NCI-H2029 (cell line): ENCODE measurements around the gene LRMDA.

Source experiments
- DNase-seq: peaks from one replicate; lab custom pipeline; 2025; lab: John Stamatoyannopoulos, UW

LRMDA gene

GRCh38 chr10:75836064-75836463, 404.6 kb downstream of the LRMDA start:
- no peak for DNase-seq

GRCh38 chr10:75838486-75838885, 407.1 kb downstream of the LRMDA start:
- no peak for DNase-seq

GRCh38 chr10:75839020-75839419, 407.6 kb downstream of the LRMDA start:
- DNase-seq = no peak

- peak; percentile 44 for DNase-seq
Measured at GRCh38 chr10:75841266-75841665, 409.8 kb downstream of the LRMDA start.

- DNase-seq = peak; percentile 12
Measured at GRCh38 chr10:75845176-75845947, 413.9 kb downstream of the LRMDA start.

GRCh38 chr10:75847477-75847876, 416.1 kb downstream of the LRMDA start:
- no peak for DNase-seq

GRCh38 chr10:75851580-75852345, 420.3 kb downstream of the LRMDA start:
- no peak for DNase-seq

GRCh38 chr10:75852851-75853484, 421.5 kb downstream of the LRMDA start:
- no peak for DNase-seq

- DNase-seq = no peak
Measured at GRCh38 chr10:75857269-75857846, 425.9 kb downstream of the LRMDA start.

GRCh38 chr10:75857896-75858295, 426.5 kb downstream of the LRMDA start:
- no peak for DNase-seq

- no peak for DNase-seq
Measured at GRCh38 chr10:75858339-75858738, 426.9 kb downstream of the LRMDA start.

- DNase-seq = no peak
Measured at GRCh38 chr10:75859141-75859540, 427.7 kb downstream of the LRMDA start.

- no peak for DNase-seq
Measured at GRCh38 chr10:75860009-75860408, 428.6 kb downstream of the LRMDA start.

GRCh38 chr10:75861582-75861981, 430.2 kb downstream of the LRMDA start:
- no peak for DNase-seq

GRCh38 chr10:75862935-75863334, 431.5 kb downstream of the LRMDA start:
- no peak for DNase-seq

GRCh38 chr10:75864717-75865116, 433.3 kb downstream of the LRMDA start:
- DNase-seq = no peak

- no peak for DNase-seq
Measured at GRCh38 chr10:75865413-75866299, 434.2 kb downstream of the LRMDA start.

GRCh38 chr10:75866300-75866625, 434.8 kb downstream of the LRMDA start:
- DNase-seq = no peak

- DNase-seq = no peak
Measured at GRCh38 chr10:75866731-75867130, 435.3 kb downstream of the LRMDA start.

GRCh38 chr10:75868574-75868973, 437.1 kb downstream of the LRMDA start:
- DNase-seq = no peak

GRCh38 chr10:75870039-75870645, 438.7 kb downstream of the LRMDA start:
- no peak for DNase-seq
